CD4-positive, alpha-beta T cell (primary cell): ENCODE measurements around the gene PNPLA1. TPM values are rescaled to one million over a fixed set of nuclear protein-coding genes. Genes with fewer than 3 reads are reported as not detected.

Experiments used
- ATAC-seq: fragments of 200-7000 bp; cut with Tn5 transposase; one replicate; pipeline ENCODE4 v1.10.0; 2022; ENCODE audit warnings: mild to moderate bottlenecking; ENCODE audit not compliant: poor library complexity
- CTCF ChIA-PET: fragments of 350-600 bp; sonication (Branson Sonifier 250); formaldehyde crosslinking; loops from one replicate; lab custom pipeline; 2021; ENCODE audit warnings: antibody characterized with exemption, inconsistent platforms; lab: Charles Lee
- POLR2A ChIA-PET: fragments of 350-600 bp; sonication (Branson Sonifier 250); formaldehyde crosslinking; loops from one replicate; lab custom pipeline; 2021; ENCODE audit warnings: antibody characterized with exemption, inconsistent platforms; lab: Charles Lee
- DNase-seq, 14 experiments: peaks; one replicate each; pipeline ENCODE4 v3.0.0-alpha.2; 2013 to 2020; ENCODE audit warnings: mixed read lengths in 2 of 14
- H3K27ac ChIP-seq, 2 donors: one replicate each; pipeline versions ENCODE4 v1.5.1 to v1.7.0; 2013; ENCODE audit warnings: low read length in 2 of 2, low read depth in 1 of 2, mild to moderate bottlenecking in 1 of 2
- H3K27me3 ChIP-seq, 2 experiments: 1 replicate in 1 of 2; 2 replicates in 1 of 2; pipeline versions ENCODE4 v1.6.1 to v1.7.0; 2013; ENCODE audit warnings: low read length in 2 of 2, control low read depth in 1 of 2, mild to moderate bottlenecking in 1 of 2, moderate library complexity in 1 of 2; ENCODE audit not compliant: insufficient read depth in 2 of 2, control insufficient read depth in 1 of 2
- H3K36me3 ChIP-seq: one replicate; pipeline ENCODE4 v1.6.1; 2013; ENCODE audit warnings: low read length, control low read depth; ENCODE audit not compliant: insufficient read depth
- H3K4me1 ChIP-seq: one replicate; pipeline ENCODE4 v1.6.1; 2013; ENCODE audit warnings: low read length, control low read depth; ENCODE audit not compliant: insufficient read depth
- H3K4me3 ChIP-seq: one replicate; pipeline ENCODE4 v1.5.1; 2013; ENCODE audit warnings: mild to moderate bottlenecking, low read length, moderate library complexity
- H3K9me3 ChIP-seq, 2 experiments: 1 replicate in 1 of 2; 2 replicates in 1 of 2; pipeline versions ENCODE4 v1.6.1 to v1.7.0; 2013; ENCODE audit warnings: low read length in 2 of 2, mild to moderate bottlenecking in 2 of 2, control low read depth in 1 of 2, moderate library complexity in 1 of 2; ENCODE audit not compliant: control insufficient read depth in 1 of 2, insufficient read depth in 1 of 2
- H3K27ac Mint-ChIP-seq: one replicate; pipeline ENCODE4 v1.8.0; 2020; ENCODE audit warnings: mixed read lengths
- H3K27me3 Mint-ChIP-seq: one replicate; pipeline ENCODE4 v1.8.0; 2021; ENCODE audit warnings: mixed read lengths
- H3K36me3 Mint-ChIP-seq: one replicate; pipeline ENCODE4 v1.8.0; 2021; ENCODE audit warnings: low read depth, mixed read lengths
- H3K4me1 Mint-ChIP-seq: one replicate; pipeline ENCODE4 v1.8.0; 2021; ENCODE audit warnings: low read depth, mixed read lengths
- H3K4me3 Mint-ChIP-seq: one replicate; pipeline ENCODE4 v1.8.0; 2020; ENCODE audit warnings: mild to moderate bottlenecking, mixed read lengths
- H3K9me3 Mint-ChIP-seq: one replicate; pipeline ENCODE4 v1.8.0; 2020; ENCODE audit warnings: mixed read lengths
- CTCF ChIP-seq: fragments of 200-600 bp; IDR thresholded peaks from one replicate; pipeline ENCODE4 v1.8.0; 2022; ENCODE audit warnings: antibody characterized with exemption, mild to moderate bottlenecking
- intact Hi-C, 2 experiments: fragments of 100-400 bp; cut with DNase I in 1 of 2; cut with micrococcal nuclease in 1 of 2; formaldehyde crosslinking; loops; one replicate each; pipeline versions ENCODE4 v1.15.1 to v1.9.0; 2023 to 2025; cut with DNase I, micrococcal nuclease
- total RNA-seq, 174 experiments: library from RNA in 2 of 174; stranded (reverse) in 2 of 174; gene quantifications; one replicate each; pipeline ENCODE4 v1.2.3 and lab custom pipeline; 2021 to 2026

The PNPLA1 gene
- total RNA-seq, 2 experiments from 2014 or later: 0.17 TPM; not detected in 1

- no peaks in the 10 kb centered on the region for H3K36me3 ChIP-seq
- no peak overlapping the region for H3K4me3 ChIP-seq
- peaks cover 9% of the 10 kb centered on the region for H3K4me1 ChIP-seq
- H3K27me3 Mint-ChIP-seq: peaks cover 48% of the 10 kb centered on the region
- H3K27ac Mint-ChIP-seq: no peak overlapping the region
- H3K27me3 ChIP-seq: peaks cover 21 to 32% of the 10 kb centered on the region in 2 experiments
- DNase-seq: no peak
- H3K9me3 ChIP-seq: no peaks in the 10 kb centered on the region
- H3K9me3 Mint-ChIP-seq: no peaks in the 10 kb centered on the region
- intact Hi-C loops: loop anchor here in 1 of 2 experiments (10.0 kb wide), 1 partner anchor 160 kb away; no protein-coding TSS in a partner anchor
- H3K36me3 Mint-ChIP-seq: no peaks in the 10 kb centered on the region
- CTCF ChIA-PET: interaction anchor here (1.2 kb wide), 1 partner anchor 17 kb away, joined by 3 read pairs; no protein-coding TSS in a partner anchor
- H3K27ac ChIP-seq: no peak overlapping the region
- TF ChIP-seq CTCF: no peak
- no peak overlapping the region for H3K4me3 Mint-ChIP-seq
- POLR2A ChIA-PET: interaction anchor here (1.2 kb wide), 1 partner anchor 17 kb away, joined by 3 read pairs; no protein-coding TSS in a partner anchor
- no peak for ATAC-seq
- peaks cover 12% of the 10 kb centered on the region for H3K4me1 Mint-ChIP-seq
These were observed 15.4 kb downstream of the PNPLA1 start for GRCh38 chr6:36285187-36285671.

DNA sequence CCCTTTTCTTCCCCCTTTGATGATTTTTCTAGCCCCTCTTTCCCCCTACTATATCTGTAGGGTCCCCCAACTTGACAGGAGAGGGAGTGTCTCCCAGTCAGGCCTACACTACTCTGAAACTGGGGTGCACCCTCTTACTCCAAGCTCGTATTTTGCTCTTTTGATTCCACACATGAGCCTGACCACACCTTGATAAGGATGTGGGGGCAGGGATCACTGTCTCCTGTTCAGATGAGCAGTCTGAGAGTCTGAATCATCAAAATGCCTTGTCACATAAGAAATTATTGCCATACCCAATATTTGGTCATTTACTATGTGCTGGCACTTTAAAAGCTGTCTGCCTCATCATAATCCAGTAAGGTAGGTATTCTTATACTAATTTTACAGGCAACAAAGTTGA is 15.9 kb downstream of the PNPLA1 start:
- TF ChIP-seq CTCF: no peak
- Histone ChIP-seq H3K4me1 (peaks cover 9% of the 10 kb centered on the region), H3K27ac (no peak overlapping the region), H3K9me3 (no peaks in the 10 kb centered on the region), H3K27me3 (peaks cover 21 to 32% of the 10 kb centered on the region in 2 experiments), H3K36me3 (no peaks in the 10 kb centered on the region), H3K4me3 (no peak overlapping the region)
- intact Hi-C loops: loop anchor here in 1 of 2 experiments (10.0 kb wide), 1 partner anchor 161 kb away; no protein-coding TSS in a partner anchor
- Mint-ChIP-seq H3K4me3 (no peak overlapping the region), H3K27ac (no peak overlapping the region), H3K9me3 (no peaks in the 10 kb centered on the region), H3K36me3 (no peaks in the 10 kb centered on the region), H3K4me1 (peaks cover 12% of the 10 kb centered on the region), H3K27me3 (peaks cover 42% of the 10 kb centered on the region)
- no peak for DNase-seq
- ATAC-seq: no peak
- ChIA-PET POLR2A (interaction anchor here (0.6 to 1.2 kb wide), 2 partner anchors 17 to 738 kb away, joined by 3 to 4 read pairs; no protein-coding TSS in a partner anchor), CTCF (interaction anchor here (1.4 kb wide), 1 partner anchor 16 kb away, joined by 4 read pairs; no protein-coding TSS in a partner anchor)

DNA sequence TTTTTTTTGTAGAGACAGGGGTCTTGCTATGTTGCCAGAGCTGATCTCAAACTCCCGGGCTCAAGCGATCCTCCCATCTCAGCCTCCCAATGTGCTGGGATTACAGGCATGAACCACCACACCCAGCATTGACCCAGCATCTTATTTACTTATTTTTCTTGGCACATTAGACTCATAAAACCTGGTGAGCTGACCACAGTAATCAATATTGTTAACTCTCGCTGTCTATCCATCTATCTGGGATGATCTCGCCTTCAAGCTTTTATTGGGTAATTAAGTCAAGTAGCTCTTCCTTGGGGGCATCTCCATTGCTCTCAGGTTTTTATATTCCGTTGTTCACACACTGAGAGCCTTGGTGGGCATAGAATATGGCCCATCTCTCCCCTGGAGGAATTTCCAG is 17.0 kb downstream of the PNPLA1 start:
- CTCF ChIA-PET: interaction anchor here (1.4 kb wide), 1 partner anchor 15 kb away, joined by 4 read pairs; no protein-coding TSS in a partner anchor

More for the DNA sequence above, 17.0 kb downstream of the PNPLA1 start:
- Histone ChIP-seq H3K4me1 (peaks cover 9% of the 10 kb centered on the region), H3K4me3 (no peak overlapping the region), H3K36me3 (no peaks in the 10 kb centered on the region), H3K9me3 (no peaks in the 10 kb centered on the region), H3K27me3 (peaks cover 18 to 25% of the 10 kb centered on the region in 2 experiments), H3K27ac (no peak overlapping the region)
- Mint-ChIP-seq H3K4me3 (no peak overlapping the region), H3K27ac (no peak overlapping the region), H3K4me1 (peaks cover 12% of the 10 kb centered on the region), H3K27me3 (peaks cover 35% of the 10 kb centered on the region), H3K36me3 (no peaks in the 10 kb centered on the region), H3K9me3 (no peaks in the 10 kb centered on the region)
- no peak for DNase-seq
- no peak for TF ChIP-seq CTCF
- intact Hi-C loops: loop anchor here in 1 of 2 experiments (10.0 kb wide), 1 partner anchor 162 kb away; no protein-coding TSS in a partner anchor
- POLR2A ChIA-PET: no interaction called here
- ATAC-seq: no peak
